Progenitor cell of endocrine pancreas (in vitro differentiated cells): ENCODE results near the gene SEL1L2. TPM values are rescaled to one million over a fixed set of nuclear protein-coding genes. Genes with fewer than 3 reads are reported as not detected.

Experiments
- DNase-seq: peaks from one replicate; pipeline ENCODE4 v3.0.0; 2021; ENCODE audit warnings: low spot score; ENCODE audit not compliant: unreplicated experiment
- H3K27ac Mint-ChIP-seq: 2 replicates; pipeline ENCODE4 v1.8.0; 2021; ENCODE audit warnings: mild to moderate bottlenecking, moderate library complexity, mixed read lengths
- H3K27me3 Mint-ChIP-seq: 2 replicates; pipeline ENCODE4 v1.8.0; 2021; ENCODE audit warnings: mixed read lengths
- H3K36me3 Mint-ChIP-seq: 2 replicates; pipeline ENCODE4 v1.8.0; 2022; ENCODE audit warnings: mixed read lengths; ENCODE audit not compliant: insufficient read depth
- H3K4me1 Mint-ChIP-seq: 2 replicates; pipeline ENCODE4 v1.8.0; 2021; ENCODE audit warnings: low read depth, mixed read lengths
- H3K4me3 Mint-ChIP-seq: 2 replicates; pipeline ENCODE4 v1.8.0; 2021; ENCODE audit warnings: low read depth, mild to moderate bottlenecking, moderate library complexity, mixed read lengths
- H3K9me3 Mint-ChIP-seq: 2 replicates; pipeline ENCODE4 v1.8.0; 2021; ENCODE audit warnings: low read depth, mixed read lengths
- total RNA-seq: library from RNA; stranded (reverse); gene quantifications from 2 replicates; pipeline ENCODE4 v1.2.1, GENCODE V29; 2021
- TF ChIP-seq, protein P1 (sequence below): fragments of 200-600 bp; sonication (generic); IDR thresholded peaks from one replicate; pipeline ENCODE4 v1.5.0; 2021; ENCODE audit warnings: antibody characterized with exemption, mild to moderate bottlenecking; ENCODE audit not compliant: unreplicated experiment

The SEL1L2 gene
- total RNA-seq, 1 donor from 2014 or later = not detected

DNA sequence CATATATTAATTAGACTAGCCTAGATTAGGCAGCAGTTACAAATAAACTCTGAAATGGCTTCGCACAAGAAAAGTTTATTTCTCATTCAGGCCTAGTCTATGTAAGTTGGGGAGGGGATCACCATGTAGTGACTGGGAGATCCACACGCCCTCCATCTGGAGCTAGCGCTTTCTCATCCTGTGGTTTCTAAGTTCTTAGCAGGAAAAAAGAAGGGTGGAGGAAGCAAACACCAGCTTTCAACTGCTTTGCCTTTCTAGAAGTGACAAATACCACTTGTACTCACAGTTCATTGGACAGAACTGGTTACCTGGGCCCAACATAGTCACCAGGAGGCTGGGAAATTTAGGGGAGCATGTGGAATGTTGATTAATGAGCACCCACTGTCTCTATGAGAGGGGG is 158.9 kb downstream of the SEL1L2 start:
- no peak overlapping the region for H3K4me3 Mint-ChIP-seq
- peaks cover 4% of the 10 kb centered on the region for H3K4me1 Mint-ChIP-seq
- no peaks in the 10 kb centered on the region for H3K36me3 Mint-ChIP-seq
- H3K27me3 Mint-ChIP-seq = no peaks in the 10 kb centered on the region
- H3K27ac Mint-ChIP-seq = no peak overlapping the region
- no peak for DNase-seq
- peaks cover 4% of the 10 kb centered on the region for H3K9me3 Mint-ChIP-seq
- TF ChIP-seq, protein P1, sequence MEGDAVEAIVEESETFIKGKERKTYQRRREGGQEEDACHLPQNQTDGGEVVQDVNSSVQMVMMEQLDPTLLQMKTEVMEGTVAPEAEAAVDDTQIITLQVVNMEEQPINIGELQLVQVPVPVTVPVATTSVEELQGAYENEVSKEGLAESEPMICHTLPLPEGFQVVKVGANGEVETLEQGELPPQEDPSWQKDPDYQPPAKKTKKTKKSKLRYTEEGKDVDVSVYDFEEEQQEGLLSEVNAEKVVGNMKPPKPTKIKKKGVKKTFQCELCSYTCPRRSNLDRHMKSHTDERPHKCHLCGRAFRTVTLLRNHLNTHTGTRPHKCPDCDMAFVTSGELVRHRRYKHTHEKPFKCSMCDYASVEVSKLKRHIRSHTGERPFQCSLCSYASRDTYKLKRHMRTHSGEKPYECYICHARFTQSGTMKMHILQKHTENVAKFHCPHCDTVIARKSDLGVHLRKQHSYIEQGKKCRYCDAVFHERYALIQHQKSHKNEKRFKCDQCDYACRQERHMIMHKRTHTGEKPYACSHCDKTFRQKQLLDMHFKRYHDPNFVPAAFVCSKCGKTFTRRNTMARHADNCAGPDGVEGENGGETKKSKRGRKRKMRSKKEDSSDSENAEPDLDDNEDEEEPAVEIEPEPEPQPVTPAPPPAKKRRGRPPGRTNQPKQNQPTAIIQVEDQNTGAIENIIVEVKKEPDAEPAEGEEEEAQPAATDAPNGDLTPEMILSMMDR = no peak

DNA sequence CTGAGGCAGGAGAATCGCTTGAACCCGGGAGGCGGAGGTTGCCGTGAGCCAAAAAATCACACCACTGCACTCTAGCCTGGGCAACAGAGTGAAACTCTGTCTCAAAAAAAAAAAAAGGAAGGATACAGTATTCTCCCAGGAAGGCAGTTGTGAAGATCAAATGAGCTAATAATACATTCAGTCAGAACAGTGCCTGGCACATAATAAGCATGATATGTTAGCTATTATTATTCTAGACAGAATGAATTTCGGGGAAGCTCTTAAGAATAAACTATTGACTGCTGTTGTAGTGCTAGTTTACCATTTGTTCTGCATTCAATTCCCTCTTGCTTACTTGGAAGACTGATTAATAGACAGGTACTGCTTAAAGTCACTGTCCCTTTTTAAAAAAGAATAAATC is 164.9 kb downstream of the SEL1L2 start:
- Mint-ChIP-seq H3K27ac (no peak overlapping the region), H3K9me3 (no peaks in the 10 kb centered on the region), H3K27me3 (no peaks in the 10 kb centered on the region), H3K36me3 (no peaks in the 10 kb centered on the region), H3K4me1 (no peaks in the 10 kb centered on the region), H3K4me3 (no peak overlapping the region)
- no peak for DNase-seq
- TF ChIP-seq, protein P1 = no peak

DNA sequence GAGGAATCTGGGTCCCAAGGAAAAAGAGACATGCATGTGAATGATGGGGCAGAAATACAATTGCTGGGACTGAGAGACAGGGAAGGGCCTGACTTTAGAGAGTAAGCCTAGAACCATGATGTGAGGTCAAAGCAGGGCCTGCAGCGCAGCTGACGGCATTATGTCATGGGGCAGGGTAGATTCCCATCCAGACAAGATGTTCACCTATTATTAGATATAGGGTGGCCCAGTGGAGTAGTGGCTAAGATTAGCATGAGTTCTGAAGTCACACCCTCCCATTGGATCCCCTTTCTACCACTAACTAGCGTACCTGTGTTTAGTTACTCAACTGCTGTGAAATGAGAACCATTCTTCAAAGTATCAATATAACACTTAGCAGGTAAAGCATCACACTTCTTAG is 166.0 kb downstream of the SEL1L2 start:
- H3K27ac Mint-ChIP-seq = no peak overlapping the region
- no peaks in the 10 kb centered on the region for H3K36me3 Mint-ChIP-seq
- no peaks in the 10 kb centered on the region for H3K9me3 Mint-ChIP-seq
- TF ChIP-seq, protein P1 = no peak
- no peak overlapping the region for H3K4me3 Mint-ChIP-seq
- no peaks in the 10 kb centered on the region for H3K27me3 Mint-ChIP-seq
- H3K4me1 Mint-ChIP-seq = peaks cover 1% of the 10 kb centered on the region
- DNase-seq = no peak

DNA sequence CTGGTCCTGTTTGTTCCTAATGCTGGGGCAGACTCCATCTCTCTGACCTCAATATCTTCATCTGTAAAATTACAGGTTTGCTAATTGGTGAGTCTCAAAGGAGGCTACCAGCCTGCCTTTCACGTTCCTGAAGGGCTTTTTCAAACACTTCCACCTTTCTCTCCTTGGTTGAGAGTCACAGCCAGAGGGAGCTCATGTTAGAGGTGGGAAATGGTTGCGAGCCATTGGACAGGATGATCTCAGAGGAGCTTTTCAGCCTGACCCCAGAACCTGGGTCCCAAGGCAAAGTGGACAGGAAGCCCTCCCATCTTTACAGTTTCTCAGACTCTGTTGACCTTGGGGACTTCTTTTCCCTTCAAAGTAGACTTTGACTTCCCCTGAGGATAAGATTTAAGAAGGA is 168.0 kb downstream of the SEL1L2 start:
- no peaks in the 10 kb centered on the region for H3K27me3 Mint-ChIP-seq
- H3K9me3 Mint-ChIP-seq = no peaks in the 10 kb centered on the region
- no peak for DNase-seq
- peaks cover 1% of the 10 kb centered on the region for H3K4me1 Mint-ChIP-seq
- no peak overlapping the region for H3K4me3 Mint-ChIP-seq
- peaks cover 4% of the 10 kb centered on the region for H3K36me3 Mint-ChIP-seq
- TF ChIP-seq, protein P1 = no peak
- no peak overlapping the region for H3K27ac Mint-ChIP-seq

DNA sequence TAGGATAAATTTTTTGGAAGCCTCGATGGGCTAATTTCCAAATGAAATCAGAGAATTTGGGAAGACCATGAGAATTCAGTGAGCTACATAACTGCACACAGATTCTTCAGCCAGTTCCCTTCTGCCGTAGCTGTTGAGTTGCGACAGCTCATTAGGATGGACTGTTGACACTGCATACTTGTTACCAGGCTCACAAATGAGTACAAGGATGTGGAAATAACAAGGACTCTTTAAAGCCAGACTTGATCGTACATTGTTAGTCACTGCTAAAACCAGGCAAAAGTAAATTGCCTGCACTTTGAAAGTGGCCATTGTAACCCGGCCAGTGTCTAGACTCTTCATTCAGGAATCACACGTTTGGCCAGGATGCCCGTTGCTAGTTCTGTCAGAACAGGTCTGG is 168.5 kb downstream of the SEL1L2 start:
- H3K27me3 Mint-ChIP-seq = no peaks in the 10 kb centered on the region
- TF ChIP-seq, protein P1 = no peak
- no peaks in the 10 kb centered on the region for H3K9me3 Mint-ChIP-seq
- no peak overlapping the region for H3K4me3 Mint-ChIP-seq
- DNase-seq = no peak
- H3K4me1 Mint-ChIP-seq = peaks cover 1% of the 10 kb centered on the region
- H3K27ac Mint-ChIP-seq = peak overlapping the region; percentile 21
- peaks cover 6% of the 10 kb centered on the region for H3K36me3 Mint-ChIP-seq
